GM10847 (cell line): Measurements from ENCODE around the gene SIGLEC9.

Experiments used
- POLR2A ChIP-seq: IDR thresholded peaks from 2 replicates; pipeline ENCODE4 v1.6.1; 2011; ENCODE audit not compliant: insufficient read length; ENCODE audit errors: extremely low read depth

The SIGLEC9 gene

GRCh38 chr19:51166846-51167490, 42.3 kb downstream of the SIGLEC9 start:
- TF ChIP-seq POLR2A = no peak

- TF ChIP-seq POLR2A = no peak
Measured at GRCh38 chr19:51168564-51169282, 44.0 kb downstream of the SIGLEC9 start.

- no peak for TF ChIP-seq POLR2A
Measured at GRCh38 chr19:51172223-51172622, 47.5 kb downstream of the SIGLEC9 start.

GRCh38 chr19:51173681-51174080, 49.0 kb downstream of the SIGLEC9 start:
- TF ChIP-seq POLR2A = no peak

- no peak for TF ChIP-seq POLR2A
Measured at GRCh38 chr19:51179256-51179655, 54.5 kb downstream of the SIGLEC9 start.
